Measurements from ENCODE around the gene ADRA2C.

ADRA2C gene

DNA sequence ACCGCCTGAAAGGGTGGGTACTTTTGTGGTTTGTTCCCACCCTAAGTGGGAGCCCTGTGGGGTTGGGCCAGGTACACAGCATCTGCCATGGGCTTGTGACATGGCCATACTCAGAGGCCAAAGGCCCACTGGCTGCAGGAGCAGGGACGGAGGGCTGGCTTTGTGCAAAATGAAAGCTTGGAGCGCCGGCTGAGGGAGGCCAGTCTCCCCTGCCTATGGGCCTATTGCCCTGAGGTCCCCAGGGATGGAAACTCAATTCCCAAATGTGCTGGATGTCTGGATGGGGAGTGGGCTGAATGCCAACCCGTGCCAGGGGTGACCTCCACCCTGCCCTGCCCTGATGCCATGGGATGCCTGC is 10.8 kb downstream of the ADRA2C start:
- Histone ChIP-seq H3K4me2 (ENCODE audit: insufficient read depth, low read length) (no peak overlapping the region), H3K27ac (ENCODE audit: low read length) (no peak overlapping the region), H3K27me3 (ENCODE audit: insufficient read depth, low read length, poor library complexity) (no peaks in the 10 kb centered on the region), H3K79me2 (ENCODE audit: insufficient read depth, low read length) (no peaks in the 10 kb centered on the region), H2AFZ (ENCODE audit: low read depth, low read length) (no peak overlapping the region), H3K36me3 (ENCODE audit: insufficient read depth, low read length) (no peaks in the 10 kb centered on the region), H3K9ac (ENCODE audit: low read depth, low read length) (no peak overlapping the region), H3K4me1 (ENCODE audit: insufficient read depth, low read length) (no peaks in the 10 kb centered on the region), H3K4me3 (ENCODE audit: low read depth in 1 of 2, low read length in 2 of 2) (no peak overlapping the region), H3K9me3 (ENCODE audit: insufficient read depth, low read length, severe bottlenecking) (no peaks in the 10 kb centered on the region), H4K20me1 (ENCODE audit: insufficient read depth, low read length) (peaks cover 16% of the 10 kb centered on the region; the same call in 1 of the 2 replicates)
- ATAC-seq (ENCODE audit: insufficient read depth, low read depth) (no peak), DNase-seq (no peak)
- TF ChIP-seq EZH2 (IDR thresholded peaks at IDR 0.05; ENCODE audit: borderline replicate concordance, low read depth, low read length, severe bottlenecking) (no peak), CTCF (IDR thresholded peaks at IDR 0.05; ENCODE audit: borderline replicate concordance, extremely low read depth, low read length, poor library complexity, severe bottlenecking) (no peak)

DNA sequence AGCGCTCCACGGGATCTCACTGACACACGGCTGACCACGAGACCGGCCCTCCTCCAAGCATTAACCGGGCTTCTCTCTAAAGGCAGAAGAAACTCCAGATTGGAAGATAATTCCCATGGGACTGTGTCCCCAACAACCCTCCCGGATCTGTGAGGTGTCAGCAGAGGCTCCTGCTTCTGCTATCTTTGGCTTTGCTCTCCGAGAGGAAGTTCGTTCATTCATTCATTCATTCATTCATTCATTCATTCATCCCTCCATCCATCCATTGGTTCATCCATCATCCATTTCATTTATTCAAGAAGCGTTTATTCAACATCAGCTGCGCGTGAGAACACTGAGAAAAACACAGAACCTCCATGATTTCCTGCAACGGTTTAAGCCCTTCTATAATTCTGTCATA is 11.5 kb downstream of the ADRA2C start:
- TF ChIP-seq CTCF (IDR thresholded peaks at IDR 0.05; ENCODE audit: borderline replicate concordance, extremely low read depth, low read length, poor library complexity, severe bottlenecking) (no peak), EZH2 (IDR thresholded peaks at IDR 0.05; ENCODE audit: borderline replicate concordance, low read depth, low read length, severe bottlenecking) (no peak)
- Histone ChIP-seq H3K79me2 (ENCODE audit: insufficient read depth, low read length) (no peaks in the 10 kb centered on the region), H2AFZ (ENCODE audit: low read depth, low read length) (no peak overlapping the region), H3K27me3 (ENCODE audit: insufficient read depth, low read length, poor library complexity) (no peaks in the 10 kb centered on the region), H3K4me1 (ENCODE audit: insufficient read depth, low read length) (no peaks in the 10 kb centered on the region), H3K9me3 (ENCODE audit: insufficient read depth, low read length, severe bottlenecking) (no peaks in the 10 kb centered on the region), H3K4me3 (ENCODE audit: low read depth in 1 of 2, low read length in 2 of 2) (no peak overlapping the region), H3K9ac (ENCODE audit: low read depth, low read length) (no peak overlapping the region), H3K4me2 (ENCODE audit: insufficient read depth, low read length) (no peak overlapping the region), H3K36me3 (ENCODE audit: insufficient read depth, low read length) (no peaks in the 10 kb centered on the region), H4K20me1 (ENCODE audit: insufficient read depth, low read length) (peaks cover 13% of the 10 kb centered on the region; the same call in 1 of the 2 replicates), H3K27ac (ENCODE audit: low read length) (no peak overlapping the region)
- no peak for ATAC-seq (ENCODE audit: insufficient read depth, low read depth)
- DNase-seq: no peak

- TF ChIP-seq CTCF (IDR thresholded peaks at IDR 0.05; ENCODE audit: borderline replicate concordance, extremely low read depth, low read length, poor library complexity, severe bottlenecking) (no peak), EZH2 (IDR thresholded peaks at IDR 0.05; ENCODE audit: borderline replicate concordance, low read depth, low read length, severe bottlenecking) (no peak)
- Histone ChIP-seq H3K27me3 (ENCODE audit: insufficient read depth, low read length, poor library complexity) (no peaks in the 10 kb centered on the region), H3K4me1 (ENCODE audit: insufficient read depth, low read length) (no peaks in the 10 kb centered on the region), H3K9ac (ENCODE audit: low read depth, low read length) (no peak overlapping the region), H4K20me1 (ENCODE audit: insufficient read depth, low read length) (peaks cover 13% of the 10 kb centered on the region; the same call in 1 of the 2 replicates), H3K79me2 (ENCODE audit: insufficient read depth, low read length) (no peaks in the 10 kb centered on the region), H3K36me3 (ENCODE audit: insufficient read depth, low read length) (no peaks in the 10 kb centered on the region), H3K27ac (ENCODE audit: low read length) (no peak overlapping the region), H2AFZ (ENCODE audit: low read depth, low read length) (no peak overlapping the region), H3K9me3 (ENCODE audit: insufficient read depth, low read length, severe bottlenecking) (no peaks in the 10 kb centered on the region), H3K4me2 (ENCODE audit: insufficient read depth, low read length) (no peak overlapping the region), H3K4me3 (ENCODE audit: low read depth in 1 of 2, low read length in 2 of 2) (no peak overlapping the region)
- ATAC-seq (ENCODE audit: insufficient read depth, low read depth): no peak
- no peak for DNase-seq
Measured at GRCh38 chr4:3779509-3779908, 13.3 kb downstream of the ADRA2C start.
